NB4 (cell line): ENCODE measurements around the gene GUF1.

Experiments
- POLR2A ChIP-seq: IDR thresholded peaks from 2 replicates; pipeline ENCODE4 v1.6.1; 2011; ENCODE audit warnings: mild to moderate bottlenecking; ENCODE audit not compliant: insufficient read length; ENCODE audit errors: extremely low read depth
- TF ChIP-seq, protein P1 (sequence below): IDR thresholded peaks from one replicate; pipeline ENCODE4 v1.5.1; 2012; ENCODE audit warnings: low read depth, low read length

DNA sequence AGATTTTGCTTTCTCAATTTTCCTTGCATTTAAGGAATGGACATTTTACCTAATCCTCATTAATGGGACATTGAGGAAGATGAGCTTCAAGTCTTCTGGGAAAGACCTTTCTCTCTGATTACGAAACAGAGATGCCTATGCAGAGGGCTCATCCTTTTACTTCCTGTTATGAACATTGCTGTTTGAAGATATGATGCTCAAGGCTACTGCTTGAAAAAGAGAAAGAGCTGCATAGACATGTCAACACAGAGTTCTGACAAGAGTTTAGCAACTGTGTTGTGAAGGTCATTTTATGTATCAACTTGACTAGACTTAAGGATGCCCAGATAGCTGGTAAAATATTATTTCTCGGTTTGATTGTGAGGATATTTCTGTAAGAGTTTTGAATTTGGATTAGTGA, 62.0 kb downstream of the GUF1 start:
- TF ChIP-seq, protein P1, sequence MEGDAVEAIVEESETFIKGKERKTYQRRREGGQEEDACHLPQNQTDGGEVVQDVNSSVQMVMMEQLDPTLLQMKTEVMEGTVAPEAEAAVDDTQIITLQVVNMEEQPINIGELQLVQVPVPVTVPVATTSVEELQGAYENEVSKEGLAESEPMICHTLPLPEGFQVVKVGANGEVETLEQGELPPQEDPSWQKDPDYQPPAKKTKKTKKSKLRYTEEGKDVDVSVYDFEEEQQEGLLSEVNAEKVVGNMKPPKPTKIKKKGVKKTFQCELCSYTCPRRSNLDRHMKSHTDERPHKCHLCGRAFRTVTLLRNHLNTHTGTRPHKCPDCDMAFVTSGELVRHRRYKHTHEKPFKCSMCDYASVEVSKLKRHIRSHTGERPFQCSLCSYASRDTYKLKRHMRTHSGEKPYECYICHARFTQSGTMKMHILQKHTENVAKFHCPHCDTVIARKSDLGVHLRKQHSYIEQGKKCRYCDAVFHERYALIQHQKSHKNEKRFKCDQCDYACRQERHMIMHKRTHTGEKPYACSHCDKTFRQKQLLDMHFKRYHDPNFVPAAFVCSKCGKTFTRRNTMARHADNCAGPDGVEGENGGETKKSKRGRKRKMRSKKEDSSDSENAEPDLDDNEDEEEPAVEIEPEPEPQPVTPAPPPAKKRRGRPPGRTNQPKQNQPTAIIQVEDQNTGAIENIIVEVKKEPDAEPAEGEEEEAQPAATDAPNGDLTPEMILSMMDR: no peak
- no peak for TF ChIP-seq POLR2A
